NCI-H2081 treated with DMSO at 0.1 percent for 48 hours (cell line): ENCODE results near the gene PPP1CA.
A peak's percentile ranks its signal among the peaks of the same experiment; 100 is the strongest.

ENCODE experiments used
- DNase-seq: peaks from one replicate; lab custom pipeline; 2025; lab: John Stamatoyannopoulos, UW

PPP1CA gene

DNA sequence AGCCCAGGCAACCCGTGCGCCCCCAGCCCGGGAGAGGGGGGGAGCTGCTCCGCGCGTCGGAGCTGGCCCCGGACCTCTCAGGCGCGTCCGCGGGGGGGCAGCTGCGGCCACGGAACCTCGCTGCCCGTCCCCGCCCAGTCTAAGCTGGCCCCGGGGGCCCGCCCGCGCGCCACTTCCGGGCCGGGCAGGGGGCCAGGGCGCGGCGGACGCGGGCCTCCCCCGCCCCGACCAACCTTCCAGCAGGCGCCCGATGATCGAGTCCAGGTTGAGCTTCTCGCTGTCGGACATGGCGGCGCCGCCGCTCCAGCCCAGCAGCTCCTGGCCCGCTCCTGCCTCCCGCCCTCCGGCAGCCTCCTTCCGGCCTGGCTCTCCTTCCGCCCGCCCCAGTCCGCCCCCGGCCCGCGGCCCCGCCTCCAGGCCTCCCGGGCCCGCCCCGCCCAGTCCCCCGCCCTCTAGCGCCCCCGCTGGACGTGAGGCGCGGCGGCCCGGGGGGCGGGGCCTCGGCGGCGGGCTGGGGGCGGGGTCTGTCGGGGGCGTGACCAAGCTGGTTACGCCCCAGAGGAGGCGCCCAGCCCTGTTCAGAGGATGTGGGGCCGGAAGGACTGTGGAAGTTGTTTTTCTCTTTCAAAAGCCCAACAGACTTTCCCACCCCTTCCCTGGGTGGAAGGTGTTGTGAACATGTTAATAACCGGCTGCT lies at the start of gene PPP1CA:
Gene PPP1CA (minus strand): TSS at position 364 of the 697 bp plus-strand sequence. CDS start 76 bp downstream, at position 288.
- peak; percentile 37 for DNase-seq

GRCh38 chr11:67450796-67451657 lies 49.4 kb upstream of the PPP1CA start:
- no peak for DNase-seq

GRCh38 chr11:67449116-67449844 lies 47.6 kb upstream of the PPP1CA start:
- no peak for DNase-seq

GRCh38 chr11:67448220-67448609 lies 46.6 kb upstream of the PPP1CA start:
- no peak for DNase-seq

- no peak for DNase-seq
These were observed 43.9 kb upstream of the PPP1CA start for GRCh38 chr11:67445515-67445914.

- DNase-seq: no peak
These were observed 41.1 kb upstream of the PPP1CA start for GRCh38 chr11:67442504-67443404.

DNA sequence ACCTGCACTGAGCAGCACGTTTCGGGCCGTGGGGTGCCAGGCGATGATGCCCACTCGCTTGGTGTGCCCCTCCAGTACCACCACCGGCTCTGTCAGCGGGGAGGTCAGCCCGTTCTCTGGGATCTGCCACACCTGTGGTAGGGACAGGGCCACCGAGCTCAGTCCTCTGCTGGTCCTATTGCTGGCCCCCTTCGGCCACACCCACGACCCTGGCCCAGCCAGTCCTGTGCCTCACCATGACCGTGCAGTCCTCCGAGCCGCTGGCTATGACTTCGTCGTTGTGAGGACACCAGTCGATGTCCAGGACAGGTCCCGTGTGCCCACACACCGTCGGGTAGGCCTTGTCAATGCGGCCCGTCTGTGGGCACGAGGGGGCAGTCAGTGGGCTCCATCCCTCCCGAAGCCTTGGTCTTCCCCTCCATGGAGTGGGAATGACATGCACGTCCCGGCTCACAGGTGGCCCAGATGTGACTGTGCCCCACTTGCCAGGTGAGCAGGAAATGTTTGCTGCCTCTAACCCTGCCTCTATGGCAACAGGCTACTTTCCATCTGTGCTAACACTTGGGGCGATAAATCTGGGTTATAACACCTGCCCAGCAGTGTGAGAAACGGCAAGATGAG lies 40.2 kb upstream of the PPP1CA start:
- DNase-seq: no peak

DNA sequence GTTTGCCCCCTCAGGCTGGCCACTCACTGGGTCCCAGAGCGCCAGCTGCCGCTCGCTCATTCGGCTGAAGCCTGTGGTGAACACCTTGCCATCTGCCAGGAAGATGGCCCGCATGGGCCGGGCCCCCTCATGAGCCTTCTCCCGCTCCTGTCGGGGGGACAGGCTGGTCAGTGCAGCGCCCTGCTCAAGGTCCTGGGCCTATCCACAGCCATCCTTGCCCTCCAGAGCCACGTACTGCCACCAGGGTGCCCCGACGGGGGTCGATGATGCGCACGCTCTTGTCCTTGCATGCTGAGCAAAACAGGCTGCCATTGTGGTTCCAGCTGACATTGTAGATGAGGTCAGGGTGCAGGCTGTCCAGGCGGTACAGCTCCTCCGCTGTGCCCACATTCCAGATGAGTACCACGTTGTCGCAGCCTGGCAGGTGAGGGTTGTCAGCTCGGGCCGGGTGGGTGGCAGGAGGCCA lies 39.5 kb upstream of the PPP1CA start:
- DNase-seq: no peak

- DNase-seq: no peak
These were observed 38.8 kb upstream of the PPP1CA start for GRCh38 chr11:67440229-67441097.

- DNase-seq: no peak
These were observed 37.9 kb upstream of the PPP1CA start for GRCh38 chr11:67439321-67440228.

- DNase-seq: no peak
These were observed 36.7 kb upstream of the PPP1CA start for GRCh38 chr11:67438158-67438902.

GRCh38 chr11:67437809-67438157 lies 36.1 kb upstream of the PPP1CA start:
- DNase-seq: no peak

GRCh38 chr11:67437082-67437808 lies 35.6 kb upstream of the PPP1CA start, which contains the start of gene PTPRCAP:
PTPRCAP (minus strand) TSS chr11:67437682; CDS start chr11:67437619, 63 bp downstream.
- no peak for DNase-seq

DNA sequence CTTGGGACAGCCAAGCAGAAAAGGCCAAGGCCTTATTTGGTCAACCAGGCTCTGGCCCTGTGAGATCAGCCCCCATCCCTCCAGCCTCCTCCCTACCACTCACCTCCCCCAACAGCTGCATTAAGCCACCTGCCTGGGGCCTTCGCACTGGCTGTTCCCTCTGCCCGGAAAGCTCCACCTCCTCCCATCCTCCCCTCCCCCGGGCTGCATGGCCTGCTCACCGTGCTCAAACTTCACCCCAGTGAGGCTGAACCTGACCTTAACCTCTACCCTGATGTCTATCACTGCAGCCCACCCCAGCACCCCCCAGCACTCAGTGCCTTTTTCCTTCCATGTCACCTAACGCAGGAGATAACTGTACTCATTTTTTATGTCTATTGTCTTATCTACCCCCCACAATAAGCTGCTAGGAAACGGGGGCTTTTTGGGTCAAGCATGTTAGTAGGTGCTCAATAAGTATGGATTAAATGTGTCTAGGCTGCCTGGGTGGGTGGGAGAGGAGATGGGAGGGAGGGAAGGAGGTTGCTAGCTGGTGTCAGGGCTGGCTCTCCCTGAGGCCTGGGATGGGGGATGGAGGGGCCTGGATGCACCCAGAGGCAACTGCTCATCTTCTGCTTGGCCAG lies 34.9 kb upstream of the PPP1CA start:
- no peak for DNase-seq

DNA sequence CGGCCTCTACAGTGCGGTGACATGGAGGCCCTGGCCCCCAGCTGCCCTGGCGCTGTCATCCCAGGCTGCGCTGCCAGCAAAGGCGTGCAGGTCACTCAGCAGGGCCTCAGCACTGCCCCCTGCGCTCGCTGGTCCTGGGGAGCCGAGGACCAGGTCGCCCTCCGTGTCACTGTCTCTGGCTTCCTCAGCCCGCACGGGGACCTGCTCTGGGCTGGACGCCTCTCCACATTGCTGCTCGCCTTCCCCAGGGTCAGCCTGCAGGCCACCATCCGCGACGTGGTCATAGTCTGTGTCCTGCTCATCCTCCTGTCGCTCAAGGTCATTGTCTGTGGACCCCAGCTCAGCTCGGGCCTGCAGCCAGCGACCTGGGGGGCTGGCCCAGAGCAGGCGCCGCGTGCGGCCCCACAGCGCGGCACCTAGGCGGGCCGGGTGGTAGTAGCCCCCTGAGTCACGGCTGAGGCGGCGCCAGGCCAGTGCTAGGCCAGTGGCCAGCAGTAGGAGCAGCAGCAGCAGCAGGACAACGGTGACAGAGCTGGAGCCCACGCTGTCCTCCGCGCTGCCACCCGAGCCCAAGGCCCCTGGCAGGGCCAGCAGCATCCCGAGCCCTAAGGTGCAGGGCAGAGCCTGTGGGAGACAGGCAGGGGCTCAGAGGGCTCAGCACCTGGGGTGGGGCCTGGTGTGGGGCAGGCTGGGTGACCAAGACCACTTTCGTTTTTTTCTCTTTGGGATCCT lies 34.2 kb upstream of the PPP1CA start:
- DNase-seq: no peak

DNA sequence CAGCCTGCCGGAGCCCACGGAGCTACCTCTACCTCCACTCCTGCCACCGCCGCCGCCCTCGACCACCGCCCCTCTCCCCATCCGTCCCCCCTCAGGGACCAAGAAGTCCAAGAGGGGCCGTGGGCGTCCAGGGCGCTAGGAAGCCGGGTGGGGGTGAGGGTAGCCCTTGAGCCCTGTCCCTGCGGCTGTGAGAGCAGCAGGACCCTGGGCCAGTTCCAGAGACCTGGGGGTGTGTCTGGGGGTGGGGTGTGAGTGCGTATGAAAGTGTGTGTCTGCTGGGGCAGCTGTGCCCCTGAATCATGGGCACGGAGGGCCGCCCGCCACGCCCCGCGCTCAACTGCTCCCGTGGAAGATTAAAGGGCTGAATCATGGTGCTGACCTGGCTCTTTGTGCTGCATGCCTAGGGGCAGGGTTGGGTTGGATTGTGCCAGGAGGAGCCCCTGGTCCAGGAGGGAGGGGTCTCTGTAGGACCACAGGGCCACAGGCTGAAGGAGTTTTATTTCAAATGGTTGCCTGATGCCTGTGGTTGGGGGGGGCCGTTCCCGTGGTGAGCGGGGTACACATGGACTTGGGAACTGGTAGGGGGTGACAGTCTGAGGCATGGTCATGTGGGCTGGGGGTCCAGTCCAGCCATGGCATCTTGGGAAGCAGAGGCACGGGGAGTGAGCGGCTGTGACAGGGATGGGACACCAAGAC lies 33.5 kb upstream of the PPP1CA start:
- no peak for DNase-seq
